H1 (cell line): Measurements from ENCODE around the gene NT5C1B. TPM values are rescaled to one million over a fixed set of nuclear protein-coding genes. Genes with fewer than 3 reads are reported as not detected.

Experiments
- CTCF ChIA-PET: fragments of 300-600 bp; sonication (Branson Sonifier 250); formaldehyde crosslinking; loops from one replicate; lab custom pipeline; 2021; ENCODE audit not compliant: partially characterized antibody; lab: Charles Lee
- POLR2A ChIA-PET: fragments of 300-600 bp; sonication (Branson Sonifier 250); formaldehyde crosslinking; loops from one replicate; lab custom pipeline; 2021; ENCODE audit warnings: inconsistent platforms; ENCODE audit not compliant: partially characterized antibody; lab: Charles Lee
- DNase-seq, 2 experiments: peaks; one replicate each; pipeline versions ENCODE4 v3.0.0 to v3.0.0-alpha.2; 2010 to 2022; ENCODE audit warnings: low spot score in 2 of 2, low read depth in 1 of 2, mixed read lengths in 1 of 2
- FAIRE-seq: peaks from 2 replicates; lab custom pipeline; 2011; peaks lifted over from hg19 to GRCh38; lab: Jason Lieb, UNC
- H2AFZ ChIP-seq: 2 replicates; pipeline ENCODE4 v1.8.1; 2012; ENCODE audit warnings: low read length, inconsistent platforms
- H2AK5ac ChIP-seq: 2 replicates; pipeline ENCODE4 v1.6.1; 2013; ENCODE audit warnings: low read depth, low read length
- H2BK120ac ChIP-seq: replicated peaks from 2 replicates; pipeline ENCODE3; 2013; ENCODE audit warnings: low read depth, low read length, inconsistent platforms
- H2BK12ac ChIP-seq: 2 replicates; pipeline ENCODE4 v1.6.1; 2013; ENCODE audit warnings: low read depth, low read length
- H2BK15ac ChIP-seq: 2 replicates; pipeline ENCODE4 v1.6.1; 2013; ENCODE audit warnings: low read length
- H2BK20ac ChIP-seq: 2 replicates; pipeline ENCODE4 v1.6.1; 2013; ENCODE audit warnings: low read length
- H2BK5ac ChIP-seq: 2 replicates; pipeline ENCODE4 v1.6.1; 2013; ENCODE audit warnings: low read depth, low read length
- H3K14ac ChIP-seq: 2 replicates; pipeline ENCODE4 v1.6.1; 2013; ENCODE audit warnings: inconsistent platforms; ENCODE audit not compliant: insufficient read length
- H3K18ac ChIP-seq: 2 replicates; pipeline ENCODE4 v1.6.1; 2013; ENCODE audit warnings: low read length; ENCODE audit errors: extremely low read depth
- H3K23ac ChIP-seq: 2 replicates; pipeline ENCODE4 v1.6.1; 2013; ENCODE audit warnings: inconsistent platforms; ENCODE audit not compliant: insufficient read length
- H3K23me2 ChIP-seq: 2 replicates; pipeline ENCODE4 v1.6.1; 2013; ENCODE audit warnings: low read depth, low read length
- H3K27ac ChIP-seq: 2 replicates; pipeline ENCODE4 v1.6.1; 2011; ENCODE audit warnings: low read depth, low read length, inconsistent platforms
- H3K27me3 ChIP-seq, 4 experiments: replicated peaks in 1 of 4; 1 replicate in 1 of 4; 2 replicates in 3 of 4; pipeline versions ENCODE4 v1.6.1 to v1.8.1; 2011 to 2013; ENCODE audit warnings: low read length in 3 of 4, mild to moderate bottlenecking in 3 of 4, inconsistent platforms in 2 of 4, mixed read lengths in 2 of 4, moderate library complexity in 1 of 4; ENCODE audit not compliant: control insufficient read depth in 3 of 4, insufficient read depth in 3 of 4; ENCODE audit errors: extremely low read depth in 1 of 4
- H3K36me3 ChIP-seq, 4 experiments: 2 replicates each; pipeline versions ENCODE4 v1.6.1 to v1.8.1; 2011 to 2013; ENCODE audit warnings: mild to moderate bottlenecking in 4 of 4, low read length in 3 of 4, moderate library complexity in 2 of 4, control low read depth in 1 of 4, inconsistent platforms in 1 of 4; ENCODE audit not compliant: insufficient read depth in 4 of 4, control insufficient read depth in 2 of 4
- H3K4ac ChIP-seq: replicated peaks from 2 replicates; pipeline ENCODE3; 2013; ENCODE audit warnings: low read length, low read depth, mixed read lengths, inconsistent platforms; ENCODE audit not compliant: insufficient read length
- H3K4me1 ChIP-seq, 4 experiments: replicated peaks in 1 of 4; 1 replicate in 1 of 4; 2 replicates in 3 of 4; pipeline versions ENCODE4 v1.6.1 to v1.8.1; 2011 to 2013; ENCODE audit warnings: low read length in 3 of 4, inconsistent platforms in 2 of 4, mixed read lengths in 1 of 4; ENCODE audit not compliant: insufficient read depth in 4 of 4, control insufficient read depth in 3 of 4
- H3K4me2 ChIP-seq, 2 experiments: 2 replicates each; pipeline versions ENCODE4 v1.6.1 to v1.8.1; 2011 to 2013; ENCODE audit warnings: low read depth in 2 of 2, low read length in 2 of 2, control low read depth in 1 of 2, inconsistent platforms in 1 of 2, mild to moderate bottlenecking in 1 of 2; ENCODE audit not compliant: insufficient read depth in 1 of 2
- H3K4me3 ChIP-seq, 4 experiments: fragments of 200-600, 300-600 bp in 1 of 4; sonication (generic), shearing (Covaris generic), sonication (Bioruptor Twin) in 1 of 4; 2 replicates each; pipeline versions ENCODE4 v1.5.1 to v1.8.1; 2011 to 2016; ENCODE audit warnings: low read length in 4 of 4, low read depth in 3 of 4, control low read depth in 2 of 4, inconsistent platforms in 2 of 4, mild to moderate bottlenecking in 2 of 4, mixed read lengths in 1 of 4, moderate library complexity in 1 of 4; ENCODE audit not compliant: insufficient read depth in 2 of 4; ENCODE audit errors: extremely low read depth in 1 of 4
- H3K56ac ChIP-seq: replicated peaks from 2 replicates; pipeline ENCODE3; 2013; ENCODE audit warnings: low read depth, mild to moderate bottlenecking, mixed read lengths, low read length, inconsistent platforms; ENCODE audit not compliant: insufficient read length
- H3K79me1 ChIP-seq: 2 replicates; pipeline ENCODE4 v1.6.1; 2013; ENCODE audit warnings: low read depth, low read length, control low read depth
- H3K79me2 ChIP-seq, 2 experiments: 2 replicates each; pipeline versions ENCODE4 v1.6.1 to v1.8.1; 2012 to 2013; ENCODE audit warnings: low read length in 2 of 2, mild to moderate bottlenecking in 2 of 2, inconsistent platforms in 1 of 2; ENCODE audit not compliant: insufficient read depth in 2 of 2, control insufficient read depth in 1 of 2
- H3K9ac ChIP-seq, 4 experiments: replicated peaks in 1 of 4; 1 replicate in 1 of 4; 2 replicates in 3 of 4; pipeline versions ENCODE4 v1.6.1 to v1.8.1; 2011 to 2013; ENCODE audit warnings: low read depth in 3 of 4, low read length in 3 of 4, control low read depth in 2 of 4, mild to moderate bottlenecking in 2 of 4, moderate library complexity in 2 of 4, inconsistent platforms in 1 of 4; ENCODE audit errors: extremely low read depth in 1 of 4
- H3K9me3 ChIP-seq, 2 experiments: 2 replicates each; pipeline versions ENCODE4 v1.6.1 to v1.8.1; 2012 to 2013; ENCODE audit warnings: mild to moderate bottlenecking in 2 of 2, moderate library complexity in 2 of 2, control low read depth in 1 of 2, inconsistent platforms in 1 of 2, low read depth in 1 of 2, low read length in 1 of 2, mixed read lengths in 1 of 2; ENCODE audit not compliant: insufficient read depth in 2 of 2
- H4K20me1 ChIP-seq, 2 experiments: replicated peaks in 1 of 2; 2 replicates each; pipeline versions ENCODE3 to v1.8.1; 2011 to 2013; ENCODE audit warnings: inconsistent platforms in 2 of 2, low read length in 2 of 2, mild to moderate bottlenecking in 1 of 2; ENCODE audit not compliant: insufficient read depth in 2 of 2, control insufficient read depth in 1 of 2
- H4K5ac ChIP-seq: 2 replicates; pipeline ENCODE4 v1.6.1; 2013; ENCODE audit warnings: low read length, low read depth, mixed read lengths, inconsistent platforms; ENCODE audit not compliant: insufficient read length
- H4K8ac ChIP-seq: 2 replicates; pipeline ENCODE4 v1.8.0; 2013; ENCODE audit warnings: mild to moderate bottlenecking, moderate library complexity, low read length, inconsistent platforms; ENCODE audit not compliant: insufficient read depth; ENCODE audit errors: extremely low read depth
- H4K91ac ChIP-seq: replicated peaks from 2 replicates; pipeline ENCODE3; 2013; ENCODE audit warnings: low read length, mixed read lengths, inconsistent platforms; ENCODE audit not compliant: insufficient read length
- CBX8 ChIP-seq: fragments of 300-800, 300-1000 bp; sonication (generic); IDR thresholded peaks from 2 replicates; pipeline ENCODE4 v1.7.1; 2016; ENCODE audit warnings: low read depth, low read length, borderline replicate concordance
- JUND ChIP-seq: IDR thresholded peaks from 2 replicates; pipeline ENCODE4 v1.6.1; 2011; ENCODE audit warnings: mild to moderate bottlenecking, improper control_type of control experiment, low read length
- MAFK ChIP-seq: IDR thresholded peaks from 2 replicates; pipeline ENCODE4 v1.6.1; 2012; ENCODE audit warnings: low read depth, mild to moderate bottlenecking, improper control_type of control experiment, low read length
- POLR2AphosphoS5 ChIP-seq: IDR thresholded peaks from 2 replicates; pipeline ENCODE4 v1.6.1; 2011; ENCODE audit warnings: low read depth, low read length
- RXRA ChIP-seq: IDR thresholded peaks from 2 replicates; pipeline ENCODE4 v1.6.1; 2011; ENCODE audit warnings: low read depth, mild to moderate bottlenecking, low read length, moderate library complexity; ENCODE audit not compliant: insufficient read depth
- SIN3A ChIP-seq, 2 experiments: IDR thresholded peaks in 1 of 2; conservative IDR thresholded peaks in 1 of 2; 2 replicates each; pipeline ENCODE4 v1.6.1; 2011 to 2012; ENCODE audit warnings: low read length in 2 of 2, improper control_type of control experiment in 1 of 2, low read depth in 1 of 2, mild to moderate bottlenecking in 1 of 2
- TAF1 ChIP-seq: IDR thresholded peaks from 2 replicates; pipeline ENCODE4 v1.6.1; 2011; ENCODE audit warnings: mild to moderate bottlenecking, low read depth, low read length
- WGBS, 2 experiments: shearing (Covaris generic) in 1 of 2; methylation state at CpG; one replicate each; pipeline versions ENCODE4 v1.1.6 to v1.1.7; 2013 to 2015; ENCODE audit warnings: low lambda C conversion rate in 2 of 2, mixed read lengths in 2 of 2, inconsistent platforms in 1 of 2, low coverage in 1 of 2, missing lambda C conversion rate in 1 of 2; ENCODE audit not compliant: insufficient replicate concordance in 2 of 2, insufficient coverage in 1 of 2, insufficient read length in 1 of 2; ENCODE audit errors: extremely low coverage in 1 of 2, missing lambda C conversion rate in 1 of 2; 5-methylcytosine and 5-hydroxymethylcytosine counted together
- polyA plus RNA-seq, 7 experiments: library from polyadenylated mRNA; depleted of rRNA in 3 of 7; stranded (reverse) in 5 of 7; unstranded in 2 of 7; fragments of >200 nt in 5 of 7; fragments of 200-250 nt in 2 of 7; gene quantifications; 1 replicate in 5 of 7; 2 replicates in 1 of 7; 4 replicates in 1 of 7; pipeline versions ENCODE4 v1.2.1 to v1.2.3, GENCODE V29; 2011 to 2013; ENCODE audit warnings: missing spikeins in 2 of 7, mixed read lengths in 2 of 7
- total RNA-seq: library from RNA; stranded (reverse); fragmentation: NEBNext Ultra II Directional; extraction: Animal tissue kit (Norgen Biotek cat#: 25700); gene quantifications from 2 replicates; pipeline ENCODE4 v1.2.1, GENCODE V29; 2021
- TF ChIP-seq, protein P1 (sequence below), 3 experiments: IDR thresholded peaks; 1 replicate in 2 of 3; 2 replicates in 1 of 3; pipeline versions ENCODE4 v1.5.1 to v1.6.1; 2011; ENCODE audit warnings: low read length in 3 of 3, mild to moderate bottlenecking in 3 of 3, inconsistent platforms in 2 of 3, low read depth in 1 of 3, moderate library complexity in 1 of 3; ENCODE audit not compliant: insufficient read depth in 1 of 3; ENCODE audit errors: control extremely low read depth in 1 of 3
- TF ChIP-seq, protein P2 (sequence below): IDR thresholded peaks from 2 replicates; pipeline ENCODE4 v1.6.1; 2012; ENCODE audit warnings: low read length, inconsistent platforms

Gene NT5C1B
- total and polyA plus RNA-seq, 2 of the 8 experiments (the other 6 are each of a cell fraction or from before 2014, with no cell fraction given): not detected

- WGBS, 2 experiments: 92% methylated on average over 2 of the region's 2 CpGs; no CpG with 5 or more reads in 1 of the 2 experiments
- no peak overlapping the region for H2BK120ac ChIP-seq
- FAIRE-seq: no peak
- TF ChIP-seq, protein P1, sequence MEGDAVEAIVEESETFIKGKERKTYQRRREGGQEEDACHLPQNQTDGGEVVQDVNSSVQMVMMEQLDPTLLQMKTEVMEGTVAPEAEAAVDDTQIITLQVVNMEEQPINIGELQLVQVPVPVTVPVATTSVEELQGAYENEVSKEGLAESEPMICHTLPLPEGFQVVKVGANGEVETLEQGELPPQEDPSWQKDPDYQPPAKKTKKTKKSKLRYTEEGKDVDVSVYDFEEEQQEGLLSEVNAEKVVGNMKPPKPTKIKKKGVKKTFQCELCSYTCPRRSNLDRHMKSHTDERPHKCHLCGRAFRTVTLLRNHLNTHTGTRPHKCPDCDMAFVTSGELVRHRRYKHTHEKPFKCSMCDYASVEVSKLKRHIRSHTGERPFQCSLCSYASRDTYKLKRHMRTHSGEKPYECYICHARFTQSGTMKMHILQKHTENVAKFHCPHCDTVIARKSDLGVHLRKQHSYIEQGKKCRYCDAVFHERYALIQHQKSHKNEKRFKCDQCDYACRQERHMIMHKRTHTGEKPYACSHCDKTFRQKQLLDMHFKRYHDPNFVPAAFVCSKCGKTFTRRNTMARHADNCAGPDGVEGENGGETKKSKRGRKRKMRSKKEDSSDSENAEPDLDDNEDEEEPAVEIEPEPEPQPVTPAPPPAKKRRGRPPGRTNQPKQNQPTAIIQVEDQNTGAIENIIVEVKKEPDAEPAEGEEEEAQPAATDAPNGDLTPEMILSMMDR (IDR thresholded peaks at IDR 0.05; ENCODE audit: control extremely low read depth in 1 of 3, insufficient read depth in 1 of 3, low read depth in 1 of 3, low read length in 3 of 3): no peak
- no peak for TF ChIP-seq TAF1
- no peak for TF ChIP-seq JUND
- no peak for TF ChIP-seq MAFK
- TF ChIP-seq POLR2AphosphoS5: no peak
- TF ChIP-seq, protein P2, sequence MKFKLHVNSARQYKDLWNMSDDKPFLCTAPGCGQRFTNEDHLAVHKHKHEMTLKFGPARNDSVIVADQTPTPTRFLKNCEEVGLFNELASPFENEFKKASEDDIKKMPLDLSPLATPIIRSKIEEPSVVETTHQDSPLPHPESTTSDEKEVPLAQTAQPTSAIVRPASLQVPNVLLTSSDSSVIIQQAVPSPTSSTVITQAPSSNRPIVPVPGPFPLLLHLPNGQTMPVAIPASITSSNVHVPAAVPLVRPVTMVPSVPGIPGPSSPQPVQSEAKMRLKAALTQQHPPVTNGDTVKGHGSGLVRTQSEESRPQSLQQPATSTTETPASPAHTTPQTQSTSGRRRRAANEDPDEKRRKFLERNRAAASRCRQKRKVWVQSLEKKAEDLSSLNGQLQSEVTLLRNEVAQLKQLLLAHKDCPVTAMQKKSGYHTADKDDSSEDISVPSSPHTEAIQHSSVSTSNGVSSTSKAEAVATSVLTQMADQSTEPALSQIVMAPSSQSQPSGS: no peak
- no peak for TF ChIP-seq CBX8
- TF ChIP-seq SIN3A (conservative IDR thresholded peaks at IDR 0.05 in 1 of 2, IDR thresholded peaks at IDR 0.05 in 1 of 2; ENCODE audit: low read depth in 1 of 2, low read length in 2 of 2): no peak
- TF ChIP-seq RXRA: no peak
Observed at GRCh38 chr2:18550433-18550832, 38.9 kb downstream of the NT5C1B start.

More at GRCh38 chr2:18550433-18550832, 38.9 kb downstream of the NT5C1B start:
- H3K36me3 ChIP-seq: peaks cover 4 to 14% (median 6%) of the 10 kb centered on the region in 4 experiments; a peak in 7 of 8 replicates
- no peak overlapping the region for H2AFZ ChIP-seq
- peaks cover 0 to 2% of the 10 kb centered on the region in 2 experiments for H4K20me1 ChIP-seq
- no peak overlapping the region for H3K4ac ChIP-seq
- no peak overlapping the region for H2BK5ac ChIP-seq
- ChIA-PET POLR2A (no interaction called here), CTCF (no interaction called here)
- H3K14ac ChIP-seq: no peak overlapping the region
- H4K91ac ChIP-seq: no peak overlapping the region
- H3K23ac ChIP-seq: no peak overlapping the region
- no peak overlapping the region for H3K4me3 ChIP-seq
- no peak overlapping the region for H3K9ac ChIP-seq
- DNase-seq: no peak
- no peak overlapping the region for H3K18ac ChIP-seq
- no peak overlapping the region for H3K4me2 ChIP-seq
- H3K27ac ChIP-seq: no peak overlapping the region
- H3K4me1 ChIP-seq: peaks cover 0 to 7% (median 1%) of the 10 kb centered on the region in 4 experiments; a peak in 4 of 7 replicates
- H3K9me3 ChIP-seq: no peaks in the 10 kb centered on the region
- H3K27me3 ChIP-seq: no peaks in the 10 kb centered on the region
- no peaks in the 10 kb centered on the region for H3K23me2 ChIP-seq
- no peaks in the 10 kb centered on the region; a peak in 1 of 4 replicates for H3K79me2 ChIP-seq
- no peaks in the 10 kb centered on the region for H3K79me1 ChIP-seq
- H2AK5ac ChIP-seq: no peak overlapping the region
- H2BK20ac ChIP-seq: no peak overlapping the region
- H2BK15ac ChIP-seq: no peak overlapping the region
- no peak overlapping the region for H4K5ac ChIP-seq
- H3K56ac ChIP-seq: no peak overlapping the region
- H2BK12ac ChIP-seq: no peak overlapping the region
- H4K8ac ChIP-seq: no peak overlapping the region
